ENCODE measurements around the gene OR2T3.
"Not testable (repeated sequence)": the region's sequence is repeated elsewhere in the genome, so short reads cannot be mapped to it uniquely, and the experiment has no call there.

DNA sequence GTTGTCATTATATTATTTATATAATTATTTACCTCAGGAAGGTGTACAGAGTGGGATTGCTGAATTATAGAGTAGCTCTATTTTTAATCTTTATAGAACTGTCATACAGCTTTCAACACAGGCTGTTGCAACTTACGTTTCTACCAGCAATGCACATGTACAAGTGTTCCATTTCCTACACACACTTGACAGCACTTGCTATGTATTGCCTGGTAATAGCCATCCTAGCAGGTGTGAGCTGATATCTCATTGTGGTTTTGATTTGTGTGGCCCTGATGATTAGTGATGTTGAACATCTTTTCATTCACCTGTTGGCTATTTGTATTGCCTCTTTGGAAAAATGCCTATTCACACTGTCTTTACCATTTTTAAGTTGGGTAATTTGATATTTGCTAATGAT is 2.5 kb downstream of the OR2T3 start:
- TF ChIP-seq, protein P1, sequence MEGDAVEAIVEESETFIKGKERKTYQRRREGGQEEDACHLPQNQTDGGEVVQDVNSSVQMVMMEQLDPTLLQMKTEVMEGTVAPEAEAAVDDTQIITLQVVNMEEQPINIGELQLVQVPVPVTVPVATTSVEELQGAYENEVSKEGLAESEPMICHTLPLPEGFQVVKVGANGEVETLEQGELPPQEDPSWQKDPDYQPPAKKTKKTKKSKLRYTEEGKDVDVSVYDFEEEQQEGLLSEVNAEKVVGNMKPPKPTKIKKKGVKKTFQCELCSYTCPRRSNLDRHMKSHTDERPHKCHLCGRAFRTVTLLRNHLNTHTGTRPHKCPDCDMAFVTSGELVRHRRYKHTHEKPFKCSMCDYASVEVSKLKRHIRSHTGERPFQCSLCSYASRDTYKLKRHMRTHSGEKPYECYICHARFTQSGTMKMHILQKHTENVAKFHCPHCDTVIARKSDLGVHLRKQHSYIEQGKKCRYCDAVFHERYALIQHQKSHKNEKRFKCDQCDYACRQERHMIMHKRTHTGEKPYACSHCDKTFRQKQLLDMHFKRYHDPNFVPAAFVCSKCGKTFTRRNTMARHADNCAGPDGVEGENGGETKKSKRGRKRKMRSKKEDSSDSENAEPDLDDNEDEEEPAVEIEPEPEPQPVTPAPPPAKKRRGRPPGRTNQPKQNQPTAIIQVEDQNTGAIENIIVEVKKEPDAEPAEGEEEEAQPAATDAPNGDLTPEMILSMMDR (IDR thresholded peaks at IDR 0.05): not testable (repeated sequence)
- TF ChIP-seq POLR2A (IDR thresholded peaks at IDR 0.05): not testable (repeated sequence)

All from transverse colon (tissue), 3 donors.